Mesenchymal stem cell (in vitro differentiated cells and primary cell): ENCODE measurements around the gene FCER2.

Experiments
- DNase-seq: peaks from one replicate; pipeline ENCODE4 v3.0.0-alpha.2; 2013
- H2AFZ ChIP-seq: one replicate; pipeline ENCODE4 v1.6.1; 2013; ENCODE audit warnings: low read depth, mild to moderate bottlenecking, control low read depth, inconsistent platforms, low read length, moderate library complexity
- H2AK5ac ChIP-seq: 2 replicates; pipeline ENCODE4 v1.6.1; 2013; ENCODE audit warnings: low read length, moderate library complexity, mild to moderate bottlenecking, inconsistent platforms; ENCODE audit not compliant: severe bottlenecking
- H2BK120ac ChIP-seq: one replicate; pipeline ENCODE4 v1.6.1; 2013; ENCODE audit warnings: low read depth, mild to moderate bottlenecking, inconsistent platforms, low read length, moderate library complexity
- H2BK12ac ChIP-seq, 2 experiments: one replicate each; pipeline ENCODE4 v1.6.1; 2013; ENCODE audit warnings: inconsistent platforms in 2 of 2, low read length in 2 of 2, mild to moderate bottlenecking in 2 of 2, moderate library complexity in 2 of 2, control low read depth in 1 of 2
- H2BK15ac ChIP-seq: one replicate; pipeline ENCODE4 v1.6.1; 2013; ENCODE audit warnings: mild to moderate bottlenecking, low read depth, inconsistent platforms; ENCODE audit not compliant: poor library complexity, severe bottlenecking
- H2BK5ac ChIP-seq: 2 replicates; pipeline ENCODE4 v1.6.1; 2013; ENCODE audit warnings: low read depth, mild to moderate bottlenecking, low read length, control low read depth, inconsistent platforms; ENCODE audit not compliant: poor library complexity, severe bottlenecking
- H3K14ac ChIP-seq, 2 experiments: one replicate each; pipeline ENCODE4 v1.6.1; 2013; ENCODE audit warnings: inconsistent platforms in 2 of 2, low read length in 2 of 2, control low read depth in 1 of 2, mild to moderate bottlenecking in 1 of 2, moderate library complexity in 1 of 2
- H3K18ac ChIP-seq, 2 experiments: one replicate each; pipeline ENCODE4 v1.6.1; 2013; ENCODE audit warnings: inconsistent platforms in 2 of 2, low read length in 2 of 2, control low read depth in 1 of 2, low read depth in 1 of 2, mild to moderate bottlenecking in 1 of 2
- H3K23ac ChIP-seq, 2 experiments: one replicate each; pipeline ENCODE4 v1.6.1; 2013; ENCODE audit warnings: inconsistent platforms in 2 of 2, low read length in 2 of 2, mild to moderate bottlenecking in 2 of 2, moderate library complexity in 2 of 2, control low read depth in 1 of 2
- H3K27ac ChIP-seq: 2 replicates; pipeline ENCODE4 v1.5.1; 2013; ENCODE audit warnings: mild to moderate bottlenecking, moderate library complexity, low read length, control low read depth, inconsistent platforms; ENCODE audit not compliant: poor library complexity, severe bottlenecking
- H3K27me3 ChIP-seq, 2 experiments: 2 replicates each; pipeline versions ENCODE4 v1.6.1 to v1.7.0; 2013; ENCODE audit warnings: low read length in 2 of 2, mild to moderate bottlenecking in 2 of 2, moderate library complexity in 2 of 2, control low read depth in 1 of 2, inconsistent platforms in 1 of 2; ENCODE audit not compliant: control insufficient read depth in 1 of 2, insufficient read depth in 1 of 2
- H3K36me3 ChIP-seq, 2 experiments: 2 replicates each; pipeline versions ENCODE4 v1.6.1 to v1.7.0; 2013; ENCODE audit warnings: low read length in 2 of 2, control low read depth in 1 of 2, inconsistent platforms in 1 of 2, low read depth in 1 of 2, mild to moderate bottlenecking in 1 of 2; ENCODE audit not compliant: insufficient read depth in 2 of 2, control insufficient read depth in 1 of 2
- H3K4ac ChIP-seq, 2 experiments: one replicate each; pipeline ENCODE4 v1.6.1; 2013; ENCODE audit warnings: inconsistent platforms in 2 of 2, low read length in 2 of 2, mild to moderate bottlenecking in 2 of 2, moderate library complexity in 2 of 2, control low read depth in 1 of 2, low read depth in 1 of 2
- H3K4me1 ChIP-seq: 2 replicates; pipeline ENCODE4 v1.6.1; 2013; ENCODE audit warnings: low read depth, low read length, control low read depth; ENCODE audit not compliant: control insufficient read depth, insufficient read depth
- H3K4me2 ChIP-seq: 2 replicates; pipeline ENCODE4 v1.6.1; 2013; ENCODE audit warnings: low read length, mild to moderate bottlenecking, inconsistent platforms; ENCODE audit not compliant: poor library complexity, severe bottlenecking
- H3K4me3 ChIP-seq, 2 experiments: 2 replicates each; pipeline versions ENCODE4 v1.5.1 to v1.7.0; 2013; ENCODE audit warnings: low read length in 2 of 2, mild to moderate bottlenecking in 2 of 2, control low read depth in 1 of 2, low read depth in 1 of 2; ENCODE audit not compliant: insufficient read depth in 1 of 2
- H3K79me1 ChIP-seq: replicated peaks from 2 replicates; pipeline ENCODE4 v1.6.1; 2013; ENCODE audit warnings: mild to moderate bottlenecking, control low read depth, low read length, inconsistent platforms; ENCODE audit not compliant: poor library complexity, severe bottlenecking
- H3K9ac ChIP-seq: 2 replicates; pipeline ENCODE4 v1.7.0; 2013; ENCODE audit warnings: mild to moderate bottlenecking, low read length, moderate library complexity
- H3K9me3 ChIP-seq: 2 replicates; pipeline ENCODE4 v1.7.0; 2013; ENCODE audit warnings: mild to moderate bottlenecking, low read length; ENCODE audit not compliant: control insufficient read depth
- H4K8ac ChIP-seq: one replicate; pipeline ENCODE4 v1.6.1; 2013; ENCODE audit warnings: inconsistent platforms, mild to moderate bottlenecking, low read length, moderate library complexity
- H4K91ac ChIP-seq: one replicate; pipeline ENCODE4 v1.6.1; 2013; ENCODE audit warnings: mild to moderate bottlenecking, low read length, inconsistent platforms
- WGBS: methylation state at CpG from one replicate; pipeline ENCODE4 v1.1.7; 2013; ENCODE audit warnings: mixed read lengths; 5-methylcytosine and 5-hydroxymethylcytosine counted together

FCER2 gene

GRCh38 chr19:7732045-7732444 lies 30.1 kb upstream of the FCER2 start, which contains the start of gene CLEC4G:
CLEC4G (minus strand) TSS chr19:7732110; CDS start chr19:7732102, 8 bp downstream.
- Histone ChIP-seq H2BK120ac (no peak within 1 kb of the TSS), H2AFZ (no peak within 1 kb of the TSS), H3K14ac (no peak within 1 kb of the TSS), H3K36me3 (no peaks in the 10 kb centered on the region), H3K4me1 (peaks cover 2% of the 10 kb centered on the region), H3K4me2 (no peak within 1 kb of the TSS), H3K79me1 (no peaks in the 10 kb centered on the region), H3K9me3 (no peaks in the 10 kb centered on the region), H2BK12ac (no peak within 1 kb of the TSS), H4K8ac (no peak within 1 kb of the TSS), H3K4ac (no peak within 1 kb of the TSS), H2BK5ac (no peak within 1 kb of the TSS), H4K91ac (no peak within 1 kb of the TSS), H3K27ac (no peak within 1 kb of the TSS), H2BK15ac (no peak within 1 kb of the TSS), H2AK5ac (no peak within 1 kb of the TSS), H3K9ac (no peak within 1 kb of the TSS), H3K4me3 (no peak within 1 kb of the TSS), H3K23ac (no peak within 1 kb of the TSS), H3K27me3 (peaks cover 30 to 80% of the 10 kb centered on the region in 2 experiments), H3K18ac (no peak within 1 kb of the TSS)
- WGBS: 60% methylated on average over 9 of the region's 9 CpGs
- DNase-seq: no peak

GRCh38 chr19:7731615-7732014 lies 29.7 kb upstream of the FCER2 start:
- Histone ChIP-seq H2BK12ac (no peak overlapping the region), H2AK5ac (no peak overlapping the region), H2AFZ (no peak overlapping the region), H3K4me3 (no peak overlapping the region), H3K9me3 (no peaks in the 10 kb centered on the region), H3K79me1 (no peaks in the 10 kb centered on the region), H3K27ac (no peak overlapping the region), H3K36me3 (no peaks in the 10 kb centered on the region), H3K4ac (no peak overlapping the region), H3K14ac (no peak overlapping the region), H2BK120ac (no peak overlapping the region), H2BK5ac (no peak overlapping the region), H3K18ac (no peak overlapping the region), H3K23ac (no peak overlapping the region), H3K4me1 (peaks cover 2% of the 10 kb centered on the region), H3K27me3 (peaks cover 30 to 80% of the 10 kb centered on the region in 2 experiments), H4K91ac (no peak overlapping the region), H3K9ac (no peak overlapping the region), H4K8ac (no peak overlapping the region), H3K4me2 (no peak overlapping the region), H2BK15ac (no peak overlapping the region)
- 75% methylated on average over 5 of the region's 5 CpGs for WGBS
- no peak for DNase-seq

- no peak overlapping the region for H4K8ac ChIP-seq
- H3K27ac ChIP-seq: no peak overlapping the region
- H2BK15ac ChIP-seq: no peak overlapping the region
- H3K4me2 ChIP-seq: no peak overlapping the region
- H2BK120ac ChIP-seq: no peak overlapping the region
- no peak for DNase-seq
- H2AFZ ChIP-seq: no peak overlapping the region
- WGBS: 82% methylated on average over 35 of the region's 39 CpGs
- H3K27me3 ChIP-seq: peaks cover 30 to 81% of the 10 kb centered on the region in 2 experiments
- H3K9me3 ChIP-seq: no peaks in the 10 kb centered on the region
- H2BK5ac ChIP-seq: no peak overlapping the region
- H3K79me1 ChIP-seq: no peaks in the 10 kb centered on the region
- no peak overlapping the region for H3K14ac ChIP-seq
- no peak overlapping the region for H3K23ac ChIP-seq
- no peak overlapping the region for H4K91ac ChIP-seq
- H2BK12ac ChIP-seq: no peak overlapping the region
- H3K9ac ChIP-seq: no peak overlapping the region
- H3K4me1 ChIP-seq: peaks cover 2% of the 10 kb centered on the region
- no peak overlapping the region for H3K4me3 ChIP-seq
- H3K4ac ChIP-seq: no peak overlapping the region
- no peak overlapping the region for H2AK5ac ChIP-seq
- H3K18ac ChIP-seq: no peak overlapping the region
- H3K36me3 ChIP-seq: no peaks in the 10 kb centered on the region
Observed at GRCh38 chr19:7731218-7731595, 29.3 kb upstream of the FCER2 start.

GRCh38 chr19:7730286-7731217 lies 28.6 kb upstream of the FCER2 start:
- no peak for DNase-seq
- H3K4me1 ChIP-seq: peaks cover 2% of the 10 kb centered on the region
- no peak overlapping the region for H3K27ac ChIP-seq
- H3K14ac ChIP-seq: no peak overlapping the region
- H2BK12ac ChIP-seq: no peak overlapping the region
- no peak overlapping the region for H3K9ac ChIP-seq
- H2BK5ac ChIP-seq: no peak overlapping the region
- H3K23ac ChIP-seq: no peak overlapping the region
- no peaks in the 10 kb centered on the region for H3K79me1 ChIP-seq
- no peak overlapping the region for H3K4me2 ChIP-seq
- no peak overlapping the region for H2AK5ac ChIP-seq
- 20% methylated on average over 50 of the region's 78 CpGs for WGBS
- H2AFZ ChIP-seq: no peak overlapping the region
- no peak overlapping the region for H3K4me3 ChIP-seq
- no peak overlapping the region for H3K4ac ChIP-seq
- H3K9me3 ChIP-seq: no peaks in the 10 kb centered on the region
- H4K91ac ChIP-seq: no peak overlapping the region
- no peaks in the 10 kb centered on the region for H3K36me3 ChIP-seq
- H4K8ac ChIP-seq: no peak overlapping the region
- no peak overlapping the region for H2BK15ac ChIP-seq
- H2BK120ac ChIP-seq: no peak overlapping the region
- peaks cover 30 to 78% of the 10 kb centered on the region in 2 experiments for H3K27me3 ChIP-seq
- no peak overlapping the region for H3K18ac ChIP-seq
